GM21576 (cell line): Measurements from ENCODE around the gene XDH.

Source experiments
- ATAC-seq: cut with Tn5 transposase; IDR thresholded peaks from one replicate; pipeline ENCODE4 v1.9.1; 2021; ENCODE audit warnings: mild to moderate bottlenecking, moderate library complexity; ENCODE audit not compliant: unreplicated experiment

The XDH gene

GRCh38 chr2:31414601-31415241 lies at the start of gene XDH:
Gene XDH, minus strand, starts transcription at chr2:31414742. Its CDS starts 76 bp downstream, at chr2:31414666.
- ATAC-seq, result no peak

- ATAC-seq, result no peak
Measured at GRCh38 chr2:31457651-31458050, 43.1 kb upstream of the XDH start.

GRCh38 chr2:31446848-31447247 lies 32.3 kb upstream of the XDH start:
- ATAC-seq, result no peak

- no peak for ATAC-seq
Measured at GRCh38 chr2:31442376-31442775, 27.8 kb upstream of the XDH start.

GRCh38 chr2:31440764-31441163 lies 26.2 kb upstream of the XDH start:
- no peak for ATAC-seq

- ATAC-seq, result no peak
Measured at GRCh38 chr2:31434911-31435310, 20.4 kb upstream of the XDH start.

- no peak for ATAC-seq
Measured at GRCh38 chr2:31433541-31433940, 19.0 kb upstream of the XDH start.

GRCh38 chr2:31430439-31431165 lies 16.1 kb upstream of the XDH start:
- no peak for ATAC-seq

GRCh38 chr2:31429759-31430438 lies 15.4 kb upstream of the XDH start:
- no peak for ATAC-seq

GRCh38 chr2:31429040-31429439 lies 14.5 kb upstream of the XDH start:
- ATAC-seq, result no peak

- ATAC-seq, result no peak
Measured at GRCh38 chr2:31428001-31428418, 13.5 kb upstream of the XDH start.

GRCh38 chr2:31426096-31426495 lies 11.6 kb upstream of the XDH start:
- ATAC-seq, result no peak

- ATAC-seq, result no peak
Measured at GRCh38 chr2:31421634-31422033, 7.1 kb upstream of the XDH start.

- ATAC-seq, result no peak
Measured at GRCh38 chr2:31420936-31421335, 6.4 kb upstream of the XDH start.

GRCh38 chr2:31419386-31419785 lies 4.8 kb upstream of the XDH start:
- ATAC-seq, result no peak

GRCh38 chr2:31415421-31415820 lies 879 bp upstream of the XDH start:
- ATAC-seq, result no peak

- ATAC-seq, result no peak
Measured at GRCh38 chr2:31413862-31414550, 536 bp downstream of the XDH start.

- no peak for ATAC-seq
Measured at GRCh38 chr2:31413025-31413424, 1.5 kb downstream of the XDH start.

- ATAC-seq, result no peak
Measured at GRCh38 chr2:31411771-31412170, 2.8 kb downstream of the XDH start.

- ATAC-seq, result no peak
Measured at GRCh38 chr2:31406593-31407385, 7.8 kb downstream of the XDH start.

GRCh38 chr2:31404827-31405226 lies 9.7 kb downstream of the XDH start:
- ATAC-seq, result no peak
